Renal cortex interstitium (tissue), 11 donors: ENCODE data around the gene REV3L. TPM values are rescaled to one million over a fixed set of nuclear protein-coding genes. Genes with fewer than 3 reads are reported as not detected.
"Not testable (repeated sequence)": the region's sequence is repeated elsewhere in the genome, so short reads cannot be mapped to it uniquely, and the experiment has no call there.

Source experiments
- DNase-seq, 11 donors: peaks; one replicate each; pipeline ENCODE4 v3.0.0-alpha.2; 2013; ENCODE audit warnings: low read depth in 9 of 11, low spot score in 4 of 11; ENCODE audit errors: extremely low read depth in 1 of 11
- polyA plus RNA-seq, 3 donors: library from polyadenylated mRNA; unstranded; fragments of 120-200 nt; gene quantifications; one replicate each; pipeline ENCODE4 v1.2.1, GENCODE V29; 2013; ENCODE audit not compliant: insufficient read length in 3 of 3

REV3L gene
- polyA plus RNA-seq, 3 donors = 40.8 to 42.2 (median 41.7) TPM

DNA sequence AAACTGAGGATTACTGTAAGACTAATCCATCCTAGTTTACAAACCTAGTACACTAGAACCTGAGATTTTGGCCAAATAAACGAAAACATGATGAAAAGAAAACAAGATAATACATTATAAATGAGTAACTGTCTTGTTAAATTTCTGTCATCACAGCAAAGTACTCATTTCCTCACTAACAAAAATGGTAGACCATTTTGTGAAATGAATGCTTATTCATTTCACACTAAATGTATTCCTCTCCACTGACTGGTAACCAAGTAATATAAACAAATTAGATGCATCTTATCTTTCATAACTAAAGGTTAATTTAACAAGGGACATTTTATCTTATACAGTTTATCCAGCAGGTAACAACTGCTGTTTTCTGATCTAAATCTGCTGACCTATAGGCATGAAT is 143.7 kb downstream of the REV3L start:
- no peak for DNase-seq

DNA sequence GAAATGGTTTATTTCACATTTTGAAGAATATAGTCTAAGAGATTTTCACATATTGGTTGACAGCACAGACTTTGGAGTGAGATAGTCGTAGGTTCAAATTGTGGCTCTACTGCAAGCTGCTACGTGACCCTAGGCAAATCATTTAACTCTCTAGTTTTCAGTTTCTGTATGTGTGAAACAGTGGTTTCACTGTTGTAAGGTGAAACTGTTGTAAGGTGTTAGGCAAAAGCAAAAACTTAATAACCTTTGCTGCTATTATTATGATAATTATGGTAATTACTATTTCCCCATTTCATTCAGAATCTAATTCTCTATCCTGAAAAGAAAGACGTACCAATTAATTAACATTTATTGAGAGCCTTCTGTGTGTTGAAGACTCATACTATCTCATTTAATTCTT is 144.2 kb downstream of the REV3L start:
- no peak for DNase-seq

DNA sequence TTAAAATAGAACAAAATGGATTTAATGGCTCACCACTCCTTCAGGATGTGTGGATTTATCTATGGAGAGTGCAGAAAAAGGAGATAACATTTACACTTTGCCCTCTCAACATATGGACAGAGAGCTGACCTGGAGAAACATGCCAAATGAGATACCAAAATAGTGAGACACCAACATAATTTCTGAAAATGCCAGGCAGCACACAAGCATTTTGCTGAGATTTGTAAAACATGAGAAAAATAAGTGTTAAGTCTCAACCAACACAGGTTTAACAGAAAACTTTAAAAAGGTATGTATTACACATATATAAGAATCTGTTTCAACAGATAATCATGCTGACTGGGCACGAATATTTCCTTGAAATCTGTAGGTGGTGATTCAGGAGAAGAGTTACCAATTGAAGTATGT is 145.2 kb downstream of the REV3L start:
- no peak for DNase-seq

DNA sequence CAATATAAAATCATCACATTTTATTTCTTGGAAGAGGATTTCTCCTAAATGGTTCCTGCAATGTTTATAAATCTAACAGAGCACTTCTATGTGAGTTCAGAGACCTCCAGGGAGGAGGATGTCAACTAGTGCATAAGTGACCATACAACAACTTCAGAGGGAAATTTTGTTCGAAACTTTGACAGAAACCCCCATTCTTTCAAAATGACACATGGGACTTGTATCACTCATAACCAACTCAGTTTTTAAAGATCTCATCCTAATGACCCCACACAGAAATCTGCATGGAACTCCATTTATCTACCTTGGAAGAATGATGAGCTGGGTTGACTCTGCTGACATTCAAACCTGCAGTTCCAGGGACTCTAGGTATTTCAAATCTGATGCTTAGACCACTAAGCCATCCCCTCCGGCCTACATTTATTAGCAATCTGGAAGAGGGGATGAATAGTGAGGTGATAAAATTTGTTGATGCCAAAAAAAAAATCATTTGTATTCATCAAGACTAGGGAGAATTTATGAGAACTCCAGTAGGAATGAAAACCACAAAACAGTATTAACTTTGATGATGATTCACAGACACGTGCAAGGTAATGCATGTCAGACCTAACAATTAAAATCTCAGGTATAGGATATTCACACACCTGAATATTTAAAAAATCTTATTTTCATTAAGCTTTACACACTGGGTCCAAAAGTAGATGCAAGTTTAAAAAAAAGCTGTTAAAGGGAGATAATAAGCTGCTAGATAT is 153.0 kb downstream of the REV3L start:
- DNase-seq = no peak

DNA sequence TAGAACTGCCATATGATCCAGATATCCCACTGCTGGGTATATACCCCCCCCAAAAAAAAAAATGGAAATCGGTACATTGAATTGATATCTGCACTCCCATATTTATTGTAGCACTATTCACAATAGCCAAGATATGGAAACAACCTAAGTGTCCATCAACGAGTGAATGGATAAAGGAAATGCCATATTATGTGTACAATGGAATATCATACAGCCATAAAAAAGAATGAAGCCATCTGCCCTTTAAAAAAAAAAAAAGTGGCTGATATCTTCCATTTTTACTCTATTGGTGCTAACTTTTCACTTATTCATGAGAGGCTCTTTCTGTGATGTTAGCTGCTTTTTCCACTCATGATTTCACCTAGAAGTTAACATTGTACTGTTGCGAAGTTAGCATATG is 156.5 kb downstream of the REV3L start:
- DNase-seq = no peak

DNA sequence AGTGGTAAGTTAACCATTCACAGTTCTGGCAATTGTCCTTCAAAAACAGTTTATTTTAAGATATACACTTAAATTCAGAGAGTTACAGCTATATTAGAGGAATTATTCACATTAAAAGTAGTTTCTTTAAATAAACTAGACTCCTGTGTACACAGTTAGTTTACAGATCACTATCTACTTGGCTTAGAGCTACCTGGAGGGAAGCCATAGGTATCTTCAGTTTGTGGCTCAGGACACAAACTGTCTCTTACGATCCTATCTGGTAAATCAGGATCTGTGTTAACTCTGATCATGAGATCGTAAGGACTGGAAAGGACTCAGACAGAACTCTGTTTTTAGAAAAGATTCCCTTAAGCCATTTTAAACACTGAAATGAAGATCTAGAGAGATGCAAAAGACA is 160.9 kb downstream of the REV3L start:
- no peak for DNase-seq

DNA sequence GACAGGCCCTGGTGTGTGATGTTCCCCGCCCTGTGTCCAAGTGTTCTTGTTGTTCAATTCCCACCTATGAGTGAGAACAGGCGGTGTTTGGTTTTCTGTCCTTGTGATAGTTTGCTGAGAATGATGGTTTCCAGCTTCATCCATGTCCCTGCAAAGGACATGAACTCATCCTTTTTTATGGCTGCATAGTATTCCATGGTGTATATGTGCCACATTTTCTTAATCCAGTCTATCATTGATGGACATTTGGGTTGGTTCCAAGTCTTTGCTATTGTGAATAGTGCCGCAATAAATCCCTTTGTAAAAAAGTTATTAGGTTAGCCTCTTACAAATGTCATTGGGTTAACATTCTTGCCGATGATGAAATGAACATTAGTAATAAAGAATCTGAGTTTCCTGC is 175.1 kb downstream of the REV3L start:
- not testable (repeated sequence) for DNase-seq

DNA sequence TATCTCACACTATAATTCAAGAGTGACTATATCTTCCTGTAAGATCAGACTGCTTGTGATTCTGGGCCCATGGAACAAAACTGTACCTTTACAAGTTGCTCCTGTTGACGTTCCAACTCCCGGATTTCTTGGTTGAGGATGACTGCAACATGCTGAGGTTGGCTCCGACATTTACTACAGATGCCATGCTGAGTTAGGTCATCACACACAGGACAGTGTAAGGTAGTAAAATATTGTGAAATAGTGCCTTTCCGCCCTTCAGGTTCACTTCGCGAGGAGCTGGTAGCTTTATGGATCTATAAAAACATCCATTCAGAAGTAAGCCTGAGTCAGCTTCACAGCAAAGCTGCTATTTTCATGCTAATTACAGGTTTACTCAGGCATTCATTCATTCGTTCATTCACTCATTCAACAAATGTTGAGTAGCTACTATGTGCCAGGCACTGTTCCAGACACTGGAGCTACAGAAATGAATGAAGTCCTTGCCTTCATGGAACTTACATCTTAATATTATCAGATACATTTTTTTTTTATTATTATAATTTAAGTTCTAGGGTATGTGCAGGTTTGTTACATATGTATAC is 175.7 kb downstream of the REV3L start:
- no peak for DNase-seq

DNA sequence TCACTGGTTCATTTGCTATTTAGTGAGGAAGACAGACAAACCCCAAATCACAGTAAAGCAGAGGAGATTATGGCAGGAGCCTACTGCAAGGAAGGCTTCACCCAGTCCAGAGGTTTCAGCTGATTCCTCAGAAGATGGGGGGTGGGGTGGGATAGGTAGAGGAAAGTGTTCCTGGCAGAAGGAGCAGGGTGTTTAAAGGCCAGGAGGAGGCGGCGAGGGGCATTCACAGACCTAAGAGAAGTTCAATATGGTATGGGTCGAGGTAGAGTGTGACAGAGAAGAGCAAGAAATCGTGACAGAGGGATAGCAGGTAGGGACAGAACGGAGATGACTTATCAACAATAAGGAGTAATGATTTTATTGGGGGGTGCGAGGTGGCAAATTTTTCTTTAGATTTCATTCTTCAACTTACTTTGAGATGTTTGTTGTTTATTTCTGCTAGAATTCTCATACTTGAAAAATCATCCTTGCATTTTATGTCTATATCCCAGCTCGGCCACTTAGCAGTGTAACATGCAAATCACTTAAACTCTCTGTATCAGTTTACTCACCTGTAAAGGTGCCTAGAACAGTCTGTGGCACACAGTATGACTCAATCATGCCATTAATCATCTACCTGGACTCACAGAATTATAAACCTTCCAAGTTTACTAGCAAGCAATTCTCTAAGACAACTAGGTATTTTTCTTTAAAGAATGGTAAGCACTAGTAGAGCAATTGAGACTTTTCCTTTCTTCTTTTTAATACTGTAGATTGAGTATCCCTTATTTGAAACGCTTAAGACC is 176.7 kb downstream of the REV3L start:
- DNase-seq = no peak

DNA sequence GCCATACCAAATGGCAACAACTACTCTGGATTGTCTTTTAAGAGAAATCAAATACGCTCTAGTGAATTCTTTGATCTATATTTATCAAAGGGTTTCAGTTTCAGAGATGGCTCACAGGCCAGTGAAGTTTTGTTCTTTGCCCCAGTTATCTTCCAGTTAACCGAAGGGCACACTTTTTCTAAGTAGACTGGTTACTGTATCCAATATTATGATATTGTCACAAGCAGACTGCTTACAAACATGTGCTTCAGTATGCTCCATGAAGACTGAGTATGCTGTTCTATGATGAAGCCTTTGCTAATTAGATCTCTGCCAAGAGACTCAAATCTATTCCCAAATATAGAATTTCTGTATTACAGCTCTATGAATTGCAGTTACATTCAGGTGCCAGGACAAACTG is 181.1 kb downstream of the REV3L start:
- no peak for DNase-seq

DNA sequence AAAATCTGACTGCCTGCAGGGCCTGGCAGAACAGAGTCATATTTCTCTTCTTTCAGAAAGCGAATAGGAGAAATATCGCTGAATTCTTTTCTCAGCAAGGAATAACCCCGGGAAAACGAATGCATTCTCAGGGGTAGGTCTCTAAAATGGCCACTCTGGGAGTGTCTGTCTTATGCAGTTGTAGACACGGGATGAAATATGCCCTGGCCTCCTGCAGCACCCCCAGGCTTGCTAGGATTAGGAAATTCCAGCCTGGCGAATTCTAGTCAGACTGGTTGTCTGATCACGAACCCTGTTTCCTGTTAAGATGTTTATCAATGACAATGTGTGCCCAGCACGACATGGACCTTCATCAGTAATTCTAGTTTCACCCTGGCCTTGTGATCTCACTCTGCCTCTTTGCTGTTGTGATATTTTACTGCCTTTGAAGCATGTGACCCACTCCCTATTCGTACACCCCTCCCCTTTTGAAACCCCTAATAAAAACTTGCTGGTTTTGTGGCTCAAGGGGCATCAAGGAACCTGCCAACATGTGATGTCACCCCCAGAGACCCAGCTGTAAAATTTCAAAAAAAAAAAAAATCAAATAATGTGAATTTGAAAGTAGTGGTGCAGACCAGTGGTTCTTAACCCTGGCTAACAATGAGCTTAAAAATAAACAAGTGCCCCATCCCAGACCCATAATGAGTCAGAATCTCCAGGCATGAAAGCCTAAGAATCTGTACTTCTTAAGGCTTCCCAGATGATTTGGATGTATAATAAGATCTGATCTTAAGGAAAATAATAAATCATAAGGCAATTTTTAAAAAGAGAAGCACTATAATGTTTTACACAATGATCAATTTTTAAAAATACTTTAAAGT is 181.8 kb downstream of the REV3L start:
- not testable (repeated sequence) for DNase-seq

DNA sequence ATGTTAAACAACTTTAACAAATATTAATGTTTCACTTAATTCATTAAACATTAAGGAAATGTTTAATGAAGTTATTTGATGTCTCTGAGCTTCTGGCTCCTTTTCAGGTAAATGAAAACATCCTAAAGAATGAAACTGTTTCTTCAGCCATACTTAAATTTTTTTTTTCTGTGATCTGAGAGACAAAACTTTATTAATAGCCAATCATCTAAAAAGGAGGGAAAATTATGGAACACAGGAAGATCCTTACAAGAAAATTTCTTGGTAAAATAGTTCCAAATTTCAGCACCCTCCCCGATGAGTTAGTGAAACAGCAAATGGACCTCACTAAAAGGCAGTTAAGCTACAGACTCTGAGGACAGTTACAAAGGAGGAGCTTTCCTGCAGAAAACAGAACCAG is 185.2 kb downstream of the REV3L start:
- no peak for DNase-seq

DNA sequence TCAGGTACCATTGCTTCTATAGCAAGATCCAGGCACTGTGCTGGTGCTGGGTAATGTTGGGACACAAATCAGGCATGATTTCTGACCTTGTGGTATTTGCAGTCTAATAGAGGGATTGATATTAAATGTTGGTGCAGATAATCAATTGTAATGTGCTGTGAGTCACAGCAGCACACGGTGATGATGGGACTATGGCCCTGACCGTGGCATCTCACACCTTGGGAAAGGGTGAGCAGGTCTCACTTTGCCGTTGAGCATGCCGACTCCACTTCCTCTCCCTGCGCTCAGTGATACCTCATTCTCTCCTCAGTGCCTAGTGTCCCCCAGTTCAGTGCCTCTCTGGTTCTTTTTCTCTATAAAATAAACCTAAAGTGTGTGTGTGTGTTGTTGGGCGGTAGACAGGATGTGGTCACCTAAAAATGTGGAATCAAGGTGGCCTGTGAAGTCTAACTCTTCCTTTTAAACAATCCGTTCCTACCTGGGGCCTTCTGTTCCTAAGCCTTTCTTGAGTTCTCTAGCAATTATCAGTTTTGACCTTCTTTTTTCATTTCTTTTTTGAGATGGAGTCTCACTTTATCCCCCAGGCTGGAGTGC is 188.5 kb downstream of the REV3L start:
- DNase-seq = no peak

DNA sequence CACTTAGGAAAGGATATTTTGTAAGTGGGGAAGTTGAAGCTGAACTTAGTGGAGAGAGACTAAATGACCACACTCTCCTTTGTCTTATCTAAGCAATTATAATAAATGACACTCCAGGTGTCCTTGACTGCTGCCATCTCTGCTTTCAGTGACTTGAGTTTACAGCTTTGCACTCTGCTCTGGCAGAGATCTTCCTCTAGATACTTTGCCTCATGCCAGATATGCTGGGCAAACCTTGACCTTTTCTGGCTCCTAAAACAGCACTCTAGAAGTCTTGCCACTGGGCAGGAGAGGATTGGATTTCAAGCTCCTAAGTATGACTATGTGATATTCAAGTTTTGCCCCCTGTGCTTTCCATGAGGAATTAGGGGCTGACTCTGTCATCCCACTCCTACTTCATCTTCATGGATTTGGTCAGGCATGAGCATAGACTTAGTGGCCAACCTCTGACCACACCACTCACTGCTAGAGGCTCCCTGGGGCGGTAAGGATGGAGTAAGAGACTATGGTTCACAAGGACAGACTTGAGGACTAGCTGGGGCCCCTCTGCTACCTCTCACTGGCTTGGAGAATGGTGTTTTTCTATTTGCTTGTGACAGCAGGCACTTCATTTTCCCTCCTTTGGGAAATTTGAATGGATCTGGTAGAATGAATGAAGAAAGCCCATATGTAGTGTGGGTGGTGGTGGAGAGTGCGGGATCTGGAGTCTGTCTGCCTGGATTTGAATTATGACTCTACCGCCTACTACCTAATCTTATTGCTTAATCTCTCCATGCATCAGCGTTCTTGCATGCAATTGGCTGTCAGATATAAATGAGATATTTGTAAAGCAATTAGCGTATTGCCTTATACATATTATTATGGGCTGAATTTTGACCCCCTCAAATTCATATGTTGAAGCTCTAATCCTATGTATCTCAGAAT is 191.4 kb downstream of the REV3L start:
- no peak for DNase-seq

DNA sequence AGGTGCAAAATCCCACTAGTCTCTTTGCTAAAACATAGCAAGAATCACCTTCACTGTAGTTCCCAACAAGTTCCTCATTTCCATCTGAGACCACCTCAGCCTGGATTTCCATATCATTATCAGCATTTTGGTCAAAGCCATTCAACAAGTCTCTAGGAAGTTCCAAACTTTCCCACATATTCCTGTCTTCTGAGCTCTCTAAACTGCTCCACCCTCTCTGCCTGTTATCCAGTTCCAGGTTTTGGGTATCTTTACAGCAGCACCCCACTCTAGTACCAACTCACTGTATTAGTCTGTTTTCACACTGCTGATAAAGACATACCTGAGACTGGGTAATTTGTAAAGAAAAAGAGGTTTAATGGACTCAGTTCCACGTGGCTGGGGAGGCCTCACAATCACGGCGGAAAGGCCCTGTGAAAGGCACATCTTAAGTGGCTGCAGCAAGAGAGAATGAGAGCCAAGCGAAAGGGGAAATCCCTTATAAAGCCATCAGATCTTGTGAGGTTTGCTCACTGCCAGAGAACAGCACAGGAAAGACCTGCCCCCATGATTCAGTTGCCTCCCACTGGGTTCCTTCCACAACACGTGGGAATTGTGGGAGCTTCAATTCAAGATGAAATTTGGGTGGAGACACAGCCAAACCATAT is 192.2 kb downstream of the REV3L start:
- not testable (repeated sequence) for DNase-seq

DNA sequence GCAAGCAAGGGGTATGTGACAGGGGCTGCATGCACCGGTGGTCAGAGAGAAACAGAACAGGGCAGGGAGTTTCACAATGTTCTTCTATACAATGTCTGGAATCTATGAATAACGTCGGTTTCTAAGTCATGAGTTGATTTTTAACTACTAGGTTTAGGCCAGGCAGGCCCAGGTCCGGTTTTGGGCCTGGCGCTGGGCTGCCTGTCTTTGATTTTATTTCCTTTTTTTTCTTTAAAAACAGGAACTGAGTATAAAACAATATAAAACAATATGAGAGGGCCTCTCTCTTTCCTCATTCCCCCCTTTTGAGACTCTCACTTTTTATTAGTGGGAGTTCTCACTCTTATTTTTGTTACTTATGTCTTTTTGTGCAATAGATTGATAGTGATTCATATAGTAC is 198.7 kb downstream of the REV3L start:
- not testable (repeated sequence) for DNase-seq

DNA sequence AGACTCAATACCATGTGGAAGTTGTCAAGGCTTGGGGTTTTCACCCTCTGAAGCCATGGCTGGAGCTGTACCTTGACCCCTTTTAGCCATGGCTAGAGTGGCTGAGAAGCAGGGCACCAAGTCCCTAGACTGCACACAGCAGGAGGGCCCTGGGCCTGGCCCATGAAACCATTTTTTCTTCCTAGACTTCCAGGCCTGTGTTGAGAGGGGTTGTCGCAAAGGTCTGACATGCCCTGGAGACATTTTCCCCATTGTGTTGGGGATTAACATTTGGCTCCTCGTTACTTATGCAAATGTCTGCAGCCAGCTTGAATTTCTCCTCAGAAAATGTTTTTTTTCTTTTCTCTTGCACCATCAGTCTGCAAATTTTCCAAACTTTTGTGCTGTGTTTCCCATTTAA is 199.3 kb downstream of the REV3L start:
- DNase-seq = no peak

DNA sequence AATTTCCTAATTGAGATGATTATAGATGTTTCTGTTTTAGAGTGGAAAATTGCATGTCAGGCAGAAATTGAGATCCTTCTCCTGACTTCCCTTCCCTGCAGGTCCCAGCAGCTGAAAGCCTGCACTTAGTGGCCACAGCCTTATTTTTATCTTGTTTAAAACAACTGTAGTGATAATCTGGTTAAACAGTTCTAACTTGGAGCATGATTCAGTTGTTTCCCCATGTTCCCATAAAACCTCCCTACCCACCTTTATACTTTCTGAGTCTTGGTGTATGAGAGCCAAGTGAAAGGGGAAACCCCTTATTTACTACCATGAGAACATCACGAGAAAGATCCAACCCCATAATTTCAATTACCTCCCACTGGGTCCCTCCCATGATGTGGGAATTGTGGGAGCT is 200.5 kb downstream of the REV3L start:
- no peak for DNase-seq
